WERI-Rb-1 (cell line): Measurements from ENCODE around the gene TSACC.

Experiments
- DNase-seq: peaks from one replicate; pipeline ENCODE4 v3.0.0-alpha.2; 2020
- H3K27ac ChIP-seq: fragments of 250-450 bp; sonication (Bioruptor Pico); 2 replicates; pipeline ENCODE4 v1.5.1; 2020; ENCODE audit warnings: mild to moderate bottlenecking, moderate library complexity
- H3K27me3 ChIP-seq: fragments of 250-450 bp; sonication (Bioruptor Pico); 2 replicates; pipeline ENCODE4 v1.5.1; 2021; ENCODE audit warnings: mild to moderate bottlenecking, low read depth, moderate library complexity; ENCODE audit not compliant: insufficient read depth, severe bottlenecking
- H3K36me3 ChIP-seq: fragments of 250-450 bp; sonication (Bioruptor Pico); 2 replicates; pipeline ENCODE4 v1.5.1; 2020; ENCODE audit warnings: mild to moderate bottlenecking, moderate library complexity
- H3K4me3 ChIP-seq: 2 replicates; pipeline ENCODE4 v1.5.1; 2011; ENCODE audit warnings: low read depth, mild to moderate bottlenecking, control low read depth, low read length
- H3K9me3 ChIP-seq: fragments of 250-450 bp; sonication (Bioruptor Pico); 2 replicates; pipeline ENCODE4 v1.5.1; 2021; ENCODE audit warnings: mild to moderate bottlenecking, moderate library complexity; ENCODE audit not compliant: severe bottlenecking
- TF ChIP-seq, protein P1 (sequence below): IDR thresholded peaks from 2 replicates; pipeline ENCODE4 v1.5.1; 2011; ENCODE audit warnings: low read depth, mild to moderate bottlenecking, control low read depth, inconsistent platforms, low read length

TSACC gene

GRCh38 chr1:156394835-156395461, 56.6 kb downstream of the TSACC start:
- no peak for DNase-seq
- no peak overlapping the region for H3K4me3 ChIP-seq
- H3K36me3 ChIP-seq, result no peaks in the 10 kb centered on the region
- no peak overlapping the region for H3K27ac ChIP-seq
- peaks cover 11% of the 10 kb centered on the region for H3K27me3 ChIP-seq
- no peaks in the 10 kb centered on the region for H3K9me3 ChIP-seq
- TF ChIP-seq, protein P1, sequence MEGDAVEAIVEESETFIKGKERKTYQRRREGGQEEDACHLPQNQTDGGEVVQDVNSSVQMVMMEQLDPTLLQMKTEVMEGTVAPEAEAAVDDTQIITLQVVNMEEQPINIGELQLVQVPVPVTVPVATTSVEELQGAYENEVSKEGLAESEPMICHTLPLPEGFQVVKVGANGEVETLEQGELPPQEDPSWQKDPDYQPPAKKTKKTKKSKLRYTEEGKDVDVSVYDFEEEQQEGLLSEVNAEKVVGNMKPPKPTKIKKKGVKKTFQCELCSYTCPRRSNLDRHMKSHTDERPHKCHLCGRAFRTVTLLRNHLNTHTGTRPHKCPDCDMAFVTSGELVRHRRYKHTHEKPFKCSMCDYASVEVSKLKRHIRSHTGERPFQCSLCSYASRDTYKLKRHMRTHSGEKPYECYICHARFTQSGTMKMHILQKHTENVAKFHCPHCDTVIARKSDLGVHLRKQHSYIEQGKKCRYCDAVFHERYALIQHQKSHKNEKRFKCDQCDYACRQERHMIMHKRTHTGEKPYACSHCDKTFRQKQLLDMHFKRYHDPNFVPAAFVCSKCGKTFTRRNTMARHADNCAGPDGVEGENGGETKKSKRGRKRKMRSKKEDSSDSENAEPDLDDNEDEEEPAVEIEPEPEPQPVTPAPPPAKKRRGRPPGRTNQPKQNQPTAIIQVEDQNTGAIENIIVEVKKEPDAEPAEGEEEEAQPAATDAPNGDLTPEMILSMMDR, result no peak
